A549 treated with dexamethasone at 1 μM for 4 hours (cell line): ENCODE data around the gene CLPSL2. TPM values are rescaled to one million over a fixed set of nuclear protein-coding genes. Genes with fewer than 3 reads are reported as not detected.

Experiments
- total RNA-seq: library from RNA; stranded (reverse); fragments of 200-300 nt; extraction: Qiagen RNA extraction; gene quantifications from 5 replicates; pipeline ENCODE4 v1.2.3, GENCODE V29; 2022

The CLPSL2 gene
- total RNA-seq = 0.61 to 1.1 TPM (median 0.94 TPM) in 5 replicates

GRCh38 chr6:35776364-35777215 lies at the start of gene CLPSL2:
Gene CLPSL2 (plus strand): TSS chr6:35776598. CDS start chr6:35776619, 21 bp downstream.

DNA sequence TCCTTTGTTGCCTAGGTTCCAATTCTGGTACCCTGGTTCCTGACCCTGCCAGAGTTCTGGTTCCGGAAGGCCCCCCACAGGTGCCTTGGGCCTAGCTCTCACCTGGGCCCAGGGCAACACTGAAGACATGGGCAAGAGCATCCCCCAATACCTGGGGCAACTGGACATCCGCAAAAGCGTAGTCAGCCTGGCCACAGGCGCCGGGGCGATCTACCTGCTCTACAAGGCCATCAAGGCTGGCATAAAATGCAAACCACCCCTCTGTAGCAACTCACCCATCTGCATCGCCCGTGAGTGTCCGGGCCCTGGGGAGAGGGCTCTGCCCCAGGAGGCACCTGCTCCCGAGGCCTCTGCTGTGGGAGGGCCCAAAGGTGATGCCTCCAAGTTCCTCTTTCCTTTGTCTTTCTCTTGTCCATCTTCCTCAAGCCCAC lies 39.4 kb upstream of the CLPSL2 start, which contains the start of gene ARMC12:
ARMC12 (plus strand) TSS at position 51 of the 431 bp plus-strand sequence; CDS start at position 128, 77 bp downstream.

GRCh38 chr6:35780719-35781118 lies 4.3 kb downstream of the CLPSL2 start, which contains the start of gene CLPSL1:
Gene CLPSL1 (plus strand): TSS chr6:35781019. CDS start chr6:35781111, 92 bp downstream.

DNA sequence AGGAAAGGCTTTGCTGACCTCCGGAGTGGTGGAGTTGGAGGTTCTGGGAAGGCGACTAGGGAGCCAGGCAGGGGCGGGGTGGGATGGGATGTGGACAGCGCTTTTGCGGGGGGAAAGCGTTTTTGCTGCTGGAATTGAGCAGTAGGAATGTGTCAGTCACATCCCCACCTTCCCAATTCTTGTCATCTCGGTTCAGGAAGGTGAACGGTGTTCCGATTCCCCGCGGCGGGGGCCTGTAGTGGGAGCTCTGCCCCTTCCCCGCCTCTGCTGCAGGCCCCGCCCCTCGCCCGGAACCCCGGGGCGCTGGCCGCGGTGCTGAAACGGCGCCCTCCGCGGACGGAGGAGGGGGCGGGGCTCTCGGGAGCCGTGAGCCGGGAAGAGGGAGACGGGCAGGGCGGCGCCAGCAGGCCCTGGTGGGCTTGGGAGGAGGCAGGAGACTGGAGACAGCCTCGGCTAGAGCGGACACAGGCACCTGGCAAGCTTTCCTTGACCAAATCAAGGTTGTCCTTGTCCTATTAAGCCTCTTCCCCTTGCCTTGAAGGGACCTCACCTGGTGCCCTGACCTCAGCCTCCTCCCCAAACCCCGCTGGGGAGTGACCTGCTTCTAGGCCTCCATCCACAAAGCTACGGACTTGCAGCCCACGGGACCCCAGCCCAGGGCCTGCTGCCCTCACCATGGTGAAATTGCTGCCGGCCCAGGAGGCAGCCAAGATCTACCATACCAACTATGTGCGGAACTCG lies 28.8 kb downstream of the CLPSL2 start, which contains the start of gene LHFPL5:
LHFPL5 (plus strand) TSS at position 357 of the 741 bp plus-strand sequence; CDS start at position 676, 319 bp downstream.

Other genes with a start within 250 kb of the CLPSL2 start
- 126 to 163 TPM (median 156 TPM) in 5 replicates for gene FKBP5, start 87.7 kb upstream of the CLPSL2 start, total RNA-seq
- 0.23 to 1.1 TPM (median 0.74 TPM) in 5 replicates for gene ARMC12, start 39.6 kb upstream of the CLPSL2 start, total RNA-seq
- gene CLPSL1, start 4.4 kb downstream of the CLPSL2 start, total RNA-seq = not detected in 5 replicates
- gene CLPS, start 20.7 kb downstream of the CLPSL2 start, total RNA-seq = not detected in 5 replicates
- 0.08 to 0.17 TPM (median 0.16 TPM) in 3 of 5 replicates, not detected in the others for gene LHFPL5, start 28.8 kb downstream of the CLPSL2 start, total RNA-seq
- 30.5 to 40.8 TPM (median 36.1 TPM) in 5 replicates for gene SRPK1, start 144.5 kb downstream of the CLPSL2 start, total RNA-seq
- gene SLC26A8, start 248.0 kb downstream of the CLPSL2 start, total RNA-seq = 0.02 TPM in 1 of 5 replicates, not detected in the others